Measurements from ENCODE around the gene TOR1B.

TOR1B gene

DNA sequence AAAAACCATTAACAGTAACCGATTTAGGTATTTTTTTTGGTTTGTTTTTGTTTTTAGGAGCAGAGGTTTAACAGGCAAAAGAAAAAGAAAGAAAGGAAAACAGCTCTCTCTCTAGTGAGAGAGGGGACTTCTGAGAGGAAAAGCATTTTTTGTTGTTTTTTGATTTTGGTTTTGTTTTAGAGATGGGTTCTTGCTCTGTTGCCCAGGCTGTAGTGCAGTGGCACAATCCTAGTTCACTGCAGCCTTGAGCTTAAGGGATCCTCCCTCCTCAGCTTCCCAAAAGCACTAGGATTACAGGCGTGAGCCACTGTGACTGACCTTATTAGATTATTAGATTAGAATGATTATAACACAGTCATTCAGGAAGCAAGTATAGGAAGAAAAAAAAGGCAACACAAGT, 42.4 kb downstream of the TOR1B start:
- no peak for DNase-seq

DNA sequence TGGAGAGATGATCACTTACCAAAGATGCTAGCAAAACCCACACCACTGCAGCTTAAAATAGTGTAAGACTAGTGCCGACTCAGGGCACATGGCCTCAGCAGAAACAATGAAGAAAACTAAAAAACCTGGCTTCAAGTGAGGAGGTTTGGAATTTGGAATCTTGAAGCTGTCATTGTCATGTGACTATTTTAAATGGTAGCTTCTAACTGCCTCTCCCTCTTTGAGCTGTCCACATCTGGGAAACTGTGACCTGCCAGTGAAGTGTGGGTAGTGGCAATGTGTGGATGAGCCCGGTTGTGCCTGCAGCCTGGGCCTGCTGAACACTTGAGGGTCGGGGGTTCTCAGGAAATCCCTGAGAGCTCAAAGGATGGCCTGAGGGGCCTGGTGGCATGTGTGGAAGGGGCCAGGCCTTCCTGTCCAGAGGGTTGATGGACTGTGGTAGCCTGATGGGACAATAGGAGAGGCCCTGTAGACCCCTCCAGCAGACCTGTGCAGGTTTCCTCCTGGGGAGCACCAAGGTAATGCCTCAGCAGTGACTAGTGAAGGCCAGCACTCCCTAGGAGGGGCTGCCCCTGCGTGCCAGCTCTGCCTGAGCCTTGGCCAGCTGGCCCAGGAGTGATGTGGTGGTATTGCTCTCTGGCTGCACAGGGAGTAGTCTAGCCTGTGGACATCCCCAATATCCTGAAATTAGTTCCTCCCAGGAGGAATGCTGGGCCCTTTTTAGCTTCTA, 45.9 kb downstream of the TOR1B start:
- no peak for DNase-seq

DNA sequence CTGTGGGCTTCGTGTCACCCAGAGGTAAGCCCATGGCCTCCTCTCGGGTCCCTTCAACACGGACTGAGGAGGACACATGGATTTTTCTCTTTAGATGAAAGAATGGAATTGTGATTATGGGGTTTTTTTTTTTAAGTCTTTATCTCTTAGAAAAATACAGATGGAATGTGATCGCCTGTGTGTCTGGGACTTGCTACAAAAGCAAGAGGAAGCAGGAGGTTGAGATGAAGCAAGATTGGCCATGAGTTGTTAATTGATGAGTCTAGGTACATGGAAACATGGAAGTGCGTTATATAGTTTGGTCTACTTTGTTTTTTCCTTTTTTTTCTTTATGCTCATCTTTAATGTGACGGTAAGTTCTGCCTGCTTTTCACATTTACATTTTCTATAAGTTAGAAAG, 46.9 kb downstream of the TOR1B start:
- no peak for DNase-seq

DNA sequence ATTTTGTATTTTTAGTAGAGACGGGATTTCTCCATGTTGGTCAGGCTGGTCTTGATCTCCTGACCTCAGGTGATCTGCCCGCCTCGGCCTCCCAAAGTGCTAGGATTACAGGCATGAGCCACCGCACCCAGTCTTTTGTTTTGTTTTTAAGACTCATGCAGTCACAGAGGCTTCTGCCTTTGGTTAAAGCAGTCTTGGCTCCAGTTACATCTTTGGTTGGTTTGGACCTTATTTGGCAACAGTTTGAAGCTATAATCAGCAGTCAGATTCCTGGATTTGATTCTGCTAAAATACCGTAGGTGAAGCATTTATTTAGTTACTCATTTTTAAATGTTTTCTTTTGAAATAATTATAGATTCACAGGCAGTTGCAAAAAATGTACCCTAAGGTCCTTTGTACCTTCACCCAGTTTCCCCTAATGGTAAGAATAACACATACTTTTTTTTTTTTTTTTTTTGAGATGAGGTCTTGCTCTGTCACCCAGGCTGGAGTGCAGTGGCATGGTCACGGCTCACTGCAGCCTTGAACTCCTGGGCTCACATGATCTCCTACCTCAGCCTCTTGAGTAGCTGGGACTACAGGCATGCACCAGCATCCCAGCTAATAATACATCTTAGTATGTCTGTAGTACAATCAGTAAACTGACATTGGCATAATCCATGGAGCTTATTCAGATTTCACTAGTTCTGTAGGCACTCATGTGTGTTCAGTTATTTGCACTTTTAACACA, 48.0 kb downstream of the TOR1B start:
- no peak for DNase-seq

DNA sequence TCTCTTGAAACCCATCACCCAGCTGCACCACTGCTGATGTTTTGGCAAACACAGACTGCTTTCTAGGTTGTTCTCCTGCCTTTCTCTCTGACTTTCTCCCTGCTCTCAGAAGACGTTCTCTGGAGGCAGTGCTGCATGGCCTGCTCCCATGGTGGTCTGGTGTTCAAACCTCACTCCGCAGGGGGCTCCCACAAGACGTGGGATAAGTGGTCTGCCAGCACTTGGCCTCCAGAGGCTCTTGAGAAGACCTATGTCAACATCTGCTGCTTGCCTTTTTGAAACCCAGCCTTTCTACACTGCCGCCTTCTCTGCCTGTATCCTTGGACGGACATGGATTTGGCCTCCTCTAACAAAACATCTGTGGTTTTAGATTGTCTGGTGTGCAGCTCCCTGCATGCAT, 48.8 kb downstream of the TOR1B start:
- DNase-seq: no peak

DNA sequence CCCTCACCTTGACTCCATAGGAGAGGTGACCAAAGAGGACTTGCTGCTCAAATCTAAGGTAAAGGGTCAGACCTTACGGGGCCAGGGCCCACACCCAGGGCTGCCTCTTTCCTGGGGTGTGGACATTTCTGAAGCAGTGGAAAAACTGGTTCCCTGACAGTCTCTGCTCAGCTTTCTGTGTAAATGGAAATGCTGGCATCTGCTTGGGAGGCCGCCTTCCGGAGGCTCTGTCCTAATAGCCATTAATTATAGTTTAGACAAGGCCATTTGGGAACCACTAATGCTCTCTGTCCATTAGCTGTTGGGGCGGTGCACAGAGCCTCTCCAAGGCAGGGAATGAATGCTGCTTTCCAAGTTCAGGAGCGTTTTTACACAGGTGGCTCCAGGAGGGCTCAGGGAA, 49.6 kb downstream of the TOR1B start:
- DNase-seq: no peak

DNA sequence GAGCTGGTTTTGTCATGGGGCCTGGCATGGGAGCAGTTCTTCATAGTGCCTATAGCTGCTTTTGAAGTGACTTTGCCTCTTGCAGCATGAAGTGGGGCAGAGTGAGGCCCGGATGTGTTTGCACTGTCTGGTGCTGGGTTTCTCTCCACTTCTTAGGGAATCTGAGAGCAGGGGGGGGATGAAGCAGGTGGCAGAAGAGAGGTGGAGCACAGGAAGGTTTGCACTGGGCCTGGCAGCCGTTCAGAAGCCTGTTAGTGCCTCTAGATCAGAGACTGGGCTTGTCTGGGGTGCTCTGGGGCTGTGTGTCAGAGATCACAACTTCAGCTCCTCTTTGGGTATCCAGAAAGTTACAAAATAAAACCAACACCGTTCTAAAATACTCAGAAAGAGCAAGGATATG, 50.6 kb downstream of the TOR1B start:
- no peak for DNase-seq

DNA sequence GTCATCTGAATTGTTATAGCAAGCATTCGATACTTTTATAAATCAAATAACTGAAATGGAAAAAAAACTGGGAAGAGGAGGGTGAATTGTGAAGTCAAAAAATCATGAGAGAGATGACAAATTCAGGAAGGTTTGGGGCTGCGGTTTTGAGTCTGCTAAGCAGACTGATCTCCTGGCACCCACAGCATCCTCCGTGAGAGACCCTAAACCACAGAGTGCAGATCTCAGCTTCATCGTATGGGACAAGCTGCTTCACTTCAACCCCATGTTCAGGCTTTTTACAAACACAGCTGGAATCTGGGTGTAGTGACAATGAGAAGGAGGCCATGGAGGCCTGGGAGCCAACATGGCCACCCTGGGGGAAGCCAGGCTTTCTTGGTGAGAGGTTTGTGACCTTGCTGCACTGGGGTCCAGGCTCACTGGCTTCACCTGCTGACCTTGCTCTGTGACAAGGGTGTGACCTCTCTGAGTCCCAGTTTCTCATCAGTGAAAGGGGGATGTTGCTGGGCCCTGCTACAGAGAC, 51.7 kb downstream of the TOR1B start:
- DNase-seq: no peak

DNA sequence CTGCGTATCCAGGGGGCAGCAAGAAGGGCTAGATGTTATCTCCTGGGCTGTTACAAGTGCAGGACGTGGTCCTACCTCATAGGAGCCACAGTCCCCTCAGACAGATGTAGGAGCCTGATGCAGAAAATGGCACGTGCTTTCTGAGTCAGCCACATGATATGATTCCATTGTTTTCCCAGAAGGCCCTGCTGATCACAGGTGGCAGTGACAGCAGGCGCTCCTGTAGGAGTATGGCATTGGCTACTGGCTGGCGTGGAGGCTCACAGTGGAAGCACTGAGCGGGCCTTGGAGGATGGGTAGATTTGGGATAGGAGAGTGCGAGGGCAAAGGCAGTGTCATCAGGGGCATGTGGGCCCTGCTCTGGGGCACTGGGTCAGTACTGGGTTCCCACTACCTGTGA, 54.2 kb downstream of the TOR1B start:
- DNase-seq: no peak

DNA sequence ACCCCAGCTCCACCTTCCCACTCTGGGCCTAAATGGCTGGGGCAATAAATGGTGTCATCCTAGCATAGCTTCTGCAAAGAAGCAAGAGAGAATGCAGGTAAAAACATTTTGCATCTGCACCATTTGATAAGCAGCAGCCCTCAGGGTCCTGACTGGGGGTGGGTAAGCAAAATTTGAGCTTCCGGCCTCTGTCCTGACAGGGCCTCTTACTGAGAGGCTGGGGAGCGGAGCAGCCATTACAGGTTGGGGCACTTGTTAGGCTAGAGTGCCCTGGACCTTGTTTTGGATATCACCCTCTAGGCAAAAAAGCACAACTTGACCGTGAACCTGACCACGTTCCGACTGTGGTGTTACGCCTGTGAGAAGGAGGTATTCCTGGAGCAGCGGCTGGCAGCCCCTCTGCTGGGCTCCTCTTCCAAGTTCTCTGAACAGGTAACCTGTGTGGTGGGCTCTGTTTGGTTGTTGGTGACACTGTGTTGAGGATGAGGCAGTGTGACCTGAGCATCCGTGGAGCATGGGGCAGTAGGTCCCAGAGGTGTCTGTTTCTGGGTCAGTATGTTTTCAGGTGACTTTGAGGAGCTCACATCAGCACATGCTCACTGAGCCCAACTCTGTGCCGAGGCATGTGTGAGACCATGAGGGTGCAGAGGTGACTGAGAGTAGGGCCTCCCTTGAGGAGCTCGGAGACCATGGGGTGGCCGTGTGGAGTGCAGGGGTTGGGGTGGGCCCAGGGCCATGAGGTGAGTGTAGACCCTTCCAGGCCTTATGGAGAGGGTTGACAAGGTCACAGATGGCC, 55.4 kb downstream of the TOR1B start:
- DNase-seq: no peak

Data from suppressor macrophage (primary cell).